Astrocyte (in vitro differentiated cells and primary cell): Measurements from ENCODE around the gene NSUN7. TPM values are rescaled to one million over a fixed set of nuclear protein-coding genes. Genes with fewer than 3 reads are reported as not detected.

Experiments used
- DNase-seq: peaks from one replicate; pipeline ENCODE4 v3.0.0-alpha.2; 2010; ENCODE audit warnings: low read depth
- FAIRE-seq: peaks from 2 replicates; lab custom pipeline; 2011; peaks lifted over from hg19 to GRCh38; lab: Jason Lieb, UNC
- H2AFZ ChIP-seq: 2 replicates; pipeline ENCODE4 v1.6.0; 2012; ENCODE audit warnings: low read depth, low read length, inconsistent platforms
- H3K27ac ChIP-seq: 2 replicates; pipeline ENCODE4 v1.5.1; 2011; ENCODE audit warnings: low read depth, low read length, inconsistent platforms
- H3K27me3 ChIP-seq: 2 replicates; pipeline ENCODE4 v1.6.0; 2011; ENCODE audit warnings: low read length, inconsistent platforms; ENCODE audit not compliant: insufficient read depth
- H3K36me3 ChIP-seq: 2 replicates; pipeline ENCODE4 v1.5.1; 2011; ENCODE audit warnings: low read length, inconsistent platforms; ENCODE audit not compliant: insufficient read depth
- H3K4me1 ChIP-seq: 2 replicates; pipeline ENCODE4 v1.5.1; 2011; ENCODE audit warnings: low read length, inconsistent platforms; ENCODE audit not compliant: insufficient read depth
- H3K4me2 ChIP-seq: 2 replicates; pipeline ENCODE4 v1.6.0; 2012; ENCODE audit warnings: low read length, inconsistent platforms
- H3K4me3 ChIP-seq: 2 replicates; pipeline ENCODE4 v1.5.1; 2011; ENCODE audit warnings: low read depth, mild to moderate bottlenecking, low read length, inconsistent platforms; ENCODE audit not compliant: insufficient read depth
- H3K79me2 ChIP-seq: 2 replicates; pipeline ENCODE4 v1.6.0; 2012; ENCODE audit warnings: mild to moderate bottlenecking, low read length, inconsistent platforms; ENCODE audit not compliant: insufficient read depth
- H3K9ac ChIP-seq: 2 replicates; pipeline ENCODE4 v1.6.0; 2012; ENCODE audit warnings: mild to moderate bottlenecking, low read length, inconsistent platforms
- H3K9me3 ChIP-seq: 2 replicates; pipeline ENCODE4 v1.5.1; 2012; ENCODE audit warnings: low read depth, mild to moderate bottlenecking, low read length, inconsistent platforms; ENCODE audit not compliant: insufficient read depth
- H4K20me1 ChIP-seq: 2 replicates; pipeline ENCODE4 v1.6.0; 2012; ENCODE audit warnings: low read length, inconsistent platforms; ENCODE audit not compliant: insufficient read depth
- H3K27ac Mint-ChIP-seq: one replicate; pipeline ENCODE4 v1.8.0; 2021; ENCODE audit warnings: mild to moderate bottlenecking, mixed read lengths; ENCODE audit not compliant: unreplicated experiment
- H3K27me3 Mint-ChIP-seq: one replicate; pipeline ENCODE4 v1.8.0; 2021; ENCODE audit warnings: low read depth, mixed read lengths; ENCODE audit not compliant: unreplicated experiment
- H3K36me3 Mint-ChIP-seq: one replicate; pipeline ENCODE4 v1.8.0; 2021; ENCODE audit warnings: low read depth, mixed read lengths; ENCODE audit not compliant: unreplicated experiment
- H3K4me1 Mint-ChIP-seq: one replicate; pipeline ENCODE4 v1.8.0; 2021; ENCODE audit warnings: low read depth, mixed read lengths; ENCODE audit not compliant: unreplicated experiment
- H3K4me3 Mint-ChIP-seq: one replicate; pipeline ENCODE4 v1.8.0; 2021; ENCODE audit warnings: mild to moderate bottlenecking, moderate library complexity, mixed read lengths; ENCODE audit not compliant: unreplicated experiment
- H3K9me3 Mint-ChIP-seq: one replicate; pipeline ENCODE4 v1.8.0; 2021; ENCODE audit warnings: mild to moderate bottlenecking, mixed read lengths; ENCODE audit not compliant: unreplicated experiment
- EZH2 ChIP-seq: IDR thresholded peaks from 2 replicates; pipeline ENCODE4 v1.6.1; 2012; ENCODE audit warnings: mild to moderate bottlenecking, low read length, inconsistent platforms; ENCODE audit not compliant: insufficient read depth
- total RNA-seq: library from RNA; stranded (reverse); gene quantifications from 2 replicates; pipeline ENCODE4 v1.2.1, GENCODE V29; 2021
- TF ChIP-seq, protein P1 (sequence below): IDR thresholded peaks from 2 replicates; pipeline ENCODE4 v1.5.1; 2011; ENCODE audit warnings: low read depth, mild to moderate bottlenecking, inconsistent platforms, low read length, moderate library complexity; ENCODE audit not compliant: insufficient read depth

Gene NSUN7
- total RNA-seq, 1 donor from 2014 or later = 2.5 TPM

DNA sequence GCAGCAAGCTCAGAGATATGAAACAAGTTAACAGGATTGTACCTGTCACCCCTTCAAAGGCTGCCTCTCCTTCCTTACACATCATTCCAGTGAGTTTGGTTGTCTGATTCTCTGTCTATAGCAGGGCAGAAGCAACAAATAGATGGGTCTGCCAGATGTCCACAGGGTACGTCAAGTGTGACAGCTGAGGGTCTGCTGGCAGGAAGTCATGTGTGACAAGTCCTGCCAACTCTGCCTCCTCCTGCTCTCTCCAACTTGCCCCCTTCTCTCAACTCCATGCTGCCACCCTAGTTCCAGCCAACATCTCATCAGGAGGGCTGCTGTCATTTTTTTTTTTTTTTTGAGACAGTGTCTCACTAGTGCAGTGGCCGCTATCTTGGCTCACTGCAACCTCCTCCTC lies 109.2 kb downstream of the NSUN7 start:
- Histone ChIP-seq H4K20me1 (peaks cover 44% of the 10 kb centered on the region), H3K4me3 (no peak overlapping the region), H3K4me2 (no peak overlapping the region), H2AFZ (no peak overlapping the region), H3K4me1 (peaks cover 5% of the 10 kb centered on the region), H3K36me3 (no peaks in the 10 kb centered on the region), H3K79me2 (no peaks in the 10 kb centered on the region), H3K27ac (no peak overlapping the region), H3K9ac (no peak overlapping the region), H3K27me3 (no peaks in the 10 kb centered on the region), H3K9me3 (no peaks in the 10 kb centered on the region)
- DNase-seq (no peak), FAIRE-seq (no peak)
- Mint-ChIP-seq H3K27me3 (no peaks in the 10 kb centered on the region), H3K27ac (peak overlapping the region; percentile 75), H3K36me3 (peaks cover 28% of the 10 kb centered on the region), H3K4me1 (peaks cover 2% of the 10 kb centered on the region), H3K4me3 (no peak overlapping the region), H3K9me3 (no peaks in the 10 kb centered on the region)
- TF ChIP-seq, protein P1, sequence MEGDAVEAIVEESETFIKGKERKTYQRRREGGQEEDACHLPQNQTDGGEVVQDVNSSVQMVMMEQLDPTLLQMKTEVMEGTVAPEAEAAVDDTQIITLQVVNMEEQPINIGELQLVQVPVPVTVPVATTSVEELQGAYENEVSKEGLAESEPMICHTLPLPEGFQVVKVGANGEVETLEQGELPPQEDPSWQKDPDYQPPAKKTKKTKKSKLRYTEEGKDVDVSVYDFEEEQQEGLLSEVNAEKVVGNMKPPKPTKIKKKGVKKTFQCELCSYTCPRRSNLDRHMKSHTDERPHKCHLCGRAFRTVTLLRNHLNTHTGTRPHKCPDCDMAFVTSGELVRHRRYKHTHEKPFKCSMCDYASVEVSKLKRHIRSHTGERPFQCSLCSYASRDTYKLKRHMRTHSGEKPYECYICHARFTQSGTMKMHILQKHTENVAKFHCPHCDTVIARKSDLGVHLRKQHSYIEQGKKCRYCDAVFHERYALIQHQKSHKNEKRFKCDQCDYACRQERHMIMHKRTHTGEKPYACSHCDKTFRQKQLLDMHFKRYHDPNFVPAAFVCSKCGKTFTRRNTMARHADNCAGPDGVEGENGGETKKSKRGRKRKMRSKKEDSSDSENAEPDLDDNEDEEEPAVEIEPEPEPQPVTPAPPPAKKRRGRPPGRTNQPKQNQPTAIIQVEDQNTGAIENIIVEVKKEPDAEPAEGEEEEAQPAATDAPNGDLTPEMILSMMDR = no peak
- TF ChIP-seq EZH2 = no peak

Other genes with a start within 250 kb of the NSUN7 start
- gene RBM47, start 120.1 kb upstream of the NSUN7 start, total RNA-seq = 2.3 and 2.9 TPM in 2 replicates